Left lung (tissue), 10 donors: ENCODE results near the gene LGALS1. TPM values are rescaled to one million over a fixed set of nuclear protein-coding genes. Genes with fewer than 3 reads are reported as not detected.

Experiments
- ATAC-seq: fragments of 200-7000 bp; cut with Tn5 transposase; one replicate; pipeline ENCODE4 v1.9.1; 2020; ENCODE audit warnings: moderate library complexity
- DNase-seq, 4 donors: peaks; one replicate each; pipeline ENCODE4 v3.0.0-alpha.2; 2013 to 2020
- H3K27ac ChIP-seq, 2 donors: fragments of 200-600 bp; sonication (generic) in 1 of 2; one replicate each; pipeline versions ENCODE4 v1.5.0 to v1.8.0; 2020 to 2021
- H3K27me3 ChIP-seq, 2 donors: fragments of 200-600 bp; sonication (generic) in 1 of 2; one replicate each; pipeline versions ENCODE4 v1.5.0 to v1.8.0; 2020 to 2021
- H3K36me3 ChIP-seq, 2 donors: fragments of 200-600 bp; sonication (generic) in 1 of 2; one replicate each; pipeline versions ENCODE4 v1.5.0 to v1.8.0; 2020 to 2021
- H3K4me1 ChIP-seq, 2 donors: fragments of 200-600 bp; one replicate each; pipeline ENCODE4 v1.8.0; 2021
- H3K4me3 ChIP-seq, 2 donors: fragments of 200-600 bp; sonication (generic) in 1 of 2; one replicate each; pipeline versions ENCODE4 v1.5.0 to v1.8.0; 2020 to 2021; ENCODE audit warnings: mild to moderate bottlenecking in 1 of 2
- H3K9me3 ChIP-seq, 2 donors: fragments of 200-600 bp; sonication (generic) in 1 of 2; one replicate each; pipeline versions ENCODE4 v1.5.0 to v1.8.0; 2020 to 2021
- CTCF ChIP-seq, 2 donors: fragments of 200-600 bp; sonication (generic) in 1 of 2; IDR thresholded peaks; one replicate each; pipeline versions ENCODE4 v1.5.0 to v1.8.0; 2021; ENCODE audit warnings: antibody characterized with exemption in 2 of 2
- intact Hi-C, 2 donors: fragments of 100-400 bp; cut with DNase I; formaldehyde crosslinking; loops; one replicate each; pipeline versions ENCODE4 v1.11.2 to v1.14.2; 2022
- polyA plus RNA-seq, 6 donors: library from polyadenylated mRNA; unstranded; fragments of 120-200 nt; gene quantifications; one replicate each; pipeline ENCODE4 v1.2.1, GENCODE V29; 2013; ENCODE audit not compliant: insufficient read length in 6 of 6
- total RNA-seq, 2 donors: library from RNA; stranded (reverse); fragmentation: NEBNext Ultra II Directional; extraction: Animal tissue kit (Norgen Biotek cat#: 25700); gene quantifications; one replicate each; pipeline ENCODE4 v1.2.1, GENCODE V29; 2021
- donor health status: DM: no; HTN: yes; CAD: no.
- donor health status: DM: no; HTN: no; CAD: no.

LGALS1 gene
- total and polyA plus RNA-seq, 8 donors: 575 to 923 (median 750) TPM

DNA sequence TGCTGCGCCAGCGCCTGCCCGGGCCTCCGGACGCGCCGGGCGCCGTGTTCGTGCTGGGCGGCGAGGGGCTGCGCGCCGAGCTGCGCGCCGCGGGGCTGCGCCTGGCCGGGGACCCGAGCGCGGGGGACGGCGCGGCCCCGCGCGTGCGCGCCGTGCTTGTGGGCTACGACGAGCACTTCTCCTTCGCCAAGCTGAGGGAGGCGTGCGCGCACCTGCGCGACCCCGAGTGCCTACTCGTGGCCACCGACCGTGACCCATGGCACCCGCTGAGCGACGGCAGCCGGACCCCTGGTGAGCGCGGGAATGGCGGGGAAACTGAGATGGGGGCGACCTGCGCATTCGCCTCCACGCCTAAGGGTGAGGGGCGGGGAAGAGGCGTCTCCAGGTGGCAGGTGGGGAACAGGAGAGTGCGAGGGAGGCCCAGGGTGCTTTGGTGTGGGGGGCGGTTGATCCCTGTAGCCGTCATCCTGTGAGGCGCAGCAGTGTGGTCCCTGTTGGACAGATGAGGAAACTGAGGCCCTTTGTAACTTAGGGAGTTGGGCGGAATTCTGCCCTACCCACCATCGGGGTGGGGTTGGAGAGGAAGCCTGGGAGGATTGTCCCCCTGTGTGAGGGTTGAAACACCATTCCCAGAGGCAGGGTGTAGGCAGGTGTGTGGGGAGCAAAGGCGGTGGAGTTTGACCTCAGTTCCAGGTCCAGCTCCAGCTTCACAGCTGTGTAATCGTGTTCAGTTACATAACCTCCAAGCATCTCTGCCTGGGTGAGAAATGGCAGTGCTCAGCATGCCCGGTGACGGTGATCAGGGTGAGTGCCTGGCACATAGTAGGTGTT is 16.2 kb upstream of the LGALS1 start:
- intact Hi-C loops: no loop called here
- DNase-seq (peak in 1 of 4 donors; percentile 82), ATAC-seq (no peak)
- Histone ChIP-seq H3K27ac (no peak overlapping the region), H3K4me1 (peaks cover 13 to 41% of the 10 kb centered on the region in 2 donors), H3K4me3 (peak overlapping the region; percentile 27 to 49), H3K27me3 (no peaks in the 10 kb centered on the region), H3K36me3 (peaks cover 0 to 8% of the 10 kb centered on the region in 2 donors), H3K9me3 (no peaks in the 10 kb centered on the region)
- TF ChIP-seq CTCF (IDR thresholded peaks at IDR 0.05): no peak

GRCh38 chr22:37659897-37660708 is 15.3 kb upstream of the LGALS1 start:
- H3K36me3 ChIP-seq: peaks cover 0 to under 1% of the 10 kb centered on the region in 2 donors
- H3K27me3 ChIP-seq: no peaks in the 10 kb centered on the region
- DNase-seq (no peak), ATAC-seq (no peak)
- no peak for TF ChIP-seq CTCF (IDR thresholded peaks at IDR 0.05)
- H3K4me1 ChIP-seq: peaks cover 13 to 41% of the 10 kb centered on the region in 2 donors
- no peak overlapping the region for H3K27ac ChIP-seq
- no peaks in the 10 kb centered on the region for H3K9me3 ChIP-seq
- intact Hi-C loops: no loop called here
- H3K4me3 ChIP-seq: peak overlapping the region in 1 of 2 donors; percentile 49

DNA sequence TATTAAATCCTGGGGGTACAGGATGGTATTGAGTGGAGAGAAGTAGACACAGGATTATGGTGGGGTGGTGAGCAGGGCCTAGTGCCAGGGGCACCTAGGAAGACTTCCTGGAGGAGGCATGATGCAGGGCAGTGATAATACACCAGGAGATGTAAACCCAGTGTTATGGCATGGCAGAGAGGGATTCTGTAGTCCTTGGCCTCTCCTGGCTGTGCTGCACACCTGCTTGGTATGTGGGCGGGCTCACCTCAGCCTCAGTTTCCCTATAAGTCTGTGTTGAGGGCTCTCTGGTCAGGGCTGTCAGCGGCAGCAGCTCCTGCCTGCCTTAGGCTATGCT is 14.8 kb upstream of the LGALS1 start:
- peaks cover 13 to 41% of the 10 kb centered on the region in 2 donors for H3K4me1 ChIP-seq
- intact Hi-C loops: no loop called here
- DNase-seq (no peak), ATAC-seq (no peak)
- H3K27ac ChIP-seq: no peak overlapping the region
- H3K36me3 ChIP-seq: peaks cover 0 to 5% of the 10 kb centered on the region in 2 donors
- no peak overlapping the region for H3K4me3 ChIP-seq
- no peak for TF ChIP-seq CTCF (IDR thresholded peaks at IDR 0.05)
- no peaks in the 10 kb centered on the region for H3K9me3 ChIP-seq
- no peaks in the 10 kb centered on the region for H3K27me3 ChIP-seq

- Histone ChIP-seq H3K27ac (peak overlapping the region in 1 of 2 donors; percentile 53), H3K27me3 (no peaks in the 10 kb centered on the region), H3K9me3 (no peaks in the 10 kb centered on the region), H3K4me3 (no peak overlapping the region), H3K36me3 (peaks cover 0 to 12% of the 10 kb centered on the region in 2 donors), H3K4me1 (peaks cover 13 to 41% of the 10 kb centered on the region in 2 donors)
- ATAC-seq: no peak
- DNase-seq: peak in 2 of 4 donors; percentile 50 to 74
- TF ChIP-seq CTCF (IDR thresholded peaks at IDR 0.05): no peak
- intact Hi-C loops: no loop called here
Observed at GRCh38 chr22:37661160-37661924, 14.1 kb upstream of the LGALS1 start.
